CD4-positive, alpha-beta memory T cell (primary cell): Measurements from ENCODE around the gene RPS17. TPM values are rescaled to one million over a fixed set of nuclear protein-coding genes. Genes with fewer than 3 reads are reported as not detected.
"Not testable (repeated sequence)": the region's sequence is repeated elsewhere in the genome, so short reads cannot be mapped to it uniquely, and the experiment has no call there.

ENCODE experiments used
- CTCF ChIA-PET: fragments of 350-600 bp; sonication (Branson Sonifier 250); formaldehyde crosslinking; loops from one replicate; lab custom pipeline; 2021; ENCODE audit warnings: inconsistent platforms; ENCODE audit not compliant: partially characterized antibody; lab: Charles Lee
- POLR2A ChIA-PET: fragments of 350-600 bp; sonication (Branson Sonifier 250); formaldehyde crosslinking; loops from one replicate; lab custom pipeline; 2021; ENCODE audit not compliant: partially characterized antibody; lab: Charles Lee
- DNase-seq, 5 donors: peaks; one replicate each; pipeline versions ENCODE4 v3.0.0 to v3.0.0-alpha.2; 2020 to 2022; ENCODE audit warnings: mixed read lengths in 1 of 5
- H3K27ac ChIP-seq: one replicate; pipeline ENCODE4 v1.7.0; 2013; ENCODE audit warnings: low read depth, low read length
- H3K27me3 ChIP-seq: 2 replicates; pipeline ENCODE4 v1.7.0; 2013; ENCODE audit warnings: mild to moderate bottlenecking, low read length, moderate library complexity; ENCODE audit not compliant: insufficient read depth
- H3K36me3 ChIP-seq: 2 replicates; pipeline ENCODE4 v1.7.0; 2013; ENCODE audit warnings: mild to moderate bottlenecking, low read length, moderate library complexity; ENCODE audit not compliant: insufficient read depth
- H3K4me1 ChIP-seq: 2 replicates; pipeline ENCODE4 v1.7.0; 2013; ENCODE audit warnings: mild to moderate bottlenecking, low read length, moderate library complexity; ENCODE audit not compliant: insufficient read depth
- H3K4me3 ChIP-seq, 2 donors: one replicate each; pipeline ENCODE4 v1.7.0; 2013; ENCODE audit warnings: low read length in 2 of 2, mild to moderate bottlenecking in 1 of 2
- H3K9me3 ChIP-seq, 2 donors: one replicate each; pipeline ENCODE4 v1.7.0; 2013; ENCODE audit warnings: low read length in 2 of 2, control low read depth in 1 of 2; ENCODE audit not compliant: control insufficient read depth in 1 of 2
- H3K27ac Mint-ChIP-seq, 7 donors: one replicate each; pipeline ENCODE4 v1.8.0; 2020 to 2021; ENCODE audit warnings: mixed read lengths in 7 of 7, mild to moderate bottlenecking in 6 of 7, inconsistent platforms in 3 of 7, moderate library complexity in 3 of 7
- H3K27me3 Mint-ChIP-seq, 2 donors: one replicate each; pipeline ENCODE4 v1.8.0; 2020 to 2021; ENCODE audit warnings: mixed read lengths in 2 of 2
- H3K36me3 Mint-ChIP-seq, 2 donors: one replicate each; pipeline ENCODE4 v1.8.0; 2020 to 2021; ENCODE audit warnings: mixed read lengths in 2 of 2, inconsistent platforms in 1 of 2, mild to moderate bottlenecking in 1 of 2
- H3K4me1 Mint-ChIP-seq, 4 donors: one replicate each; pipeline ENCODE4 v1.8.0; 2020 to 2021; ENCODE audit warnings: mixed read lengths in 4 of 4, mild to moderate bottlenecking in 1 of 4
- H3K4me3 Mint-ChIP-seq, 8 donors: one replicate each; pipeline ENCODE4 v1.8.0; 2020 to 2021; ENCODE audit warnings: mixed read lengths in 8 of 8, mild to moderate bottlenecking in 7 of 8, moderate library complexity in 6 of 8, inconsistent platforms in 3 of 8
- H3K9me3 Mint-ChIP-seq, 8 donors: one replicate each; pipeline ENCODE4 v1.8.0; 2020 to 2021; ENCODE audit warnings: mixed read lengths in 8 of 8, mild to moderate bottlenecking in 5 of 8, inconsistent platforms in 3 of 8, moderate library complexity in 1 of 8
- intact Hi-C: fragments of 100-400 bp; cut with micrococcal nuclease; formaldehyde crosslinking; loops from one replicate; pipeline ENCODE4 v1.15.1; 2023
- polyA plus RNA-seq, 2 donors: library from polyadenylated mRNA; unstranded; fragments of 300-500 nt; fragmentation: Illumina TruSeq; gene quantifications; one replicate each; pipeline ENCODE4 v1.2.3, GENCODE V29; 2021
- total RNA-seq, 2 experiments: library from RNA; stranded (reverse); gene quantifications; one replicate each; pipeline ENCODE4 v1.2.3, GENCODE V29; 2021

The RPS17 gene
- total and polyA plus RNA-seq, 4 experiments from 2014 or later: 1,310 to 2,106 (median 1,705) TPM

- no peaks in the 10 kb centered on the region for H3K27me3 Mint-ChIP-seq
- peak overlapping the region; percentile 83 for H3K27ac ChIP-seq
- ChIA-PET CTCF (interaction anchor here (1.0 to 5.0 kb wide), 7 partner anchors 8 to 478 kb away, joined by 3 to 54 read pairs (median 5); partner anchors contain the start of gene RAMAC), POLR2A (interaction anchor here (0.9 to 4.0 kb wide), 14 partner anchors 8 to 529 kb away, joined by 3 to 42 read pairs (median 6); partner anchors contain the start of genes BTBD1, C15orf40, RAMAC and WHAMM)
- no peaks in the 10 kb centered on the region for H3K27me3 ChIP-seq
- DNase-seq: no peak
- H3K4me1 Mint-ChIP-seq: peaks cover 12 to 39% (median 25%) of the 10 kb centered on the region in 4 donors
- H3K4me3 Mint-ChIP-seq: peak overlapping the region; percentile 94 to 99 (median 97)
- H3K36me3 Mint-ChIP-seq: peaks cover 44 to 63% of the 10 kb centered on the region in 2 donors
- H3K9me3 ChIP-seq: no peaks in the 10 kb centered on the region
- no peaks in the 10 kb centered on the region for H3K9me3 Mint-ChIP-seq
- H3K36me3 ChIP-seq: peaks cover 34% of the 10 kb centered on the region
- H3K27ac Mint-ChIP-seq: peak overlapping the region; percentile 92 to 98 (median 96)
- peaks cover 26% of the 10 kb centered on the region for H3K4me1 ChIP-seq
- H3K4me3 ChIP-seq: peak overlapping the region; percentile 73 to 91
- intact Hi-C loops: no loop called here
Measured at GRCh38 chr15:82538961-82539690, 1.1 kb downstream of the RPS17 start.

- peaks cover 12 to 39% (median 24%) of the 10 kb centered on the region in 4 donors for H3K4me1 Mint-ChIP-seq
- ChIA-PET CTCF (interaction anchor here (1.5 to 3.3 kb wide), 2 partner anchors 9 to 463 kb away, joined by 4 to 11 read pairs; no protein-coding TSS in a partner anchor), POLR2A (no interaction called here)
- no peak overlapping the region for H3K4me3 ChIP-seq
- no peaks in the 10 kb centered on the region for H3K9me3 ChIP-seq
- DNase-seq: no peak
- H3K36me3 ChIP-seq: peaks cover 34% of the 10 kb centered on the region
- peak overlapping the region in 6 of 8 donors; percentile 36 to 68 (median 63) for H3K4me3 Mint-ChIP-seq
- H3K36me3 Mint-ChIP-seq: peaks cover 48 to 75% of the 10 kb centered on the region in 2 donors
- intact Hi-C loops: no loop called here
- H3K27me3 ChIP-seq: no peaks in the 10 kb centered on the region
- peaks cover 26% of the 10 kb centered on the region for H3K4me1 ChIP-seq
- peak overlapping the region in 5 of 7 donors; percentile 63 to 98 (median 75) for H3K27ac Mint-ChIP-seq
- H3K27me3 Mint-ChIP-seq: no peaks in the 10 kb centered on the region
- H3K9me3 Mint-ChIP-seq: no peaks in the 10 kb centered on the region
- H3K27ac ChIP-seq: peak overlapping the region; percentile 83
Measured at GRCh38 chr15:82537351-82537908, 2.8 kb downstream of the RPS17 start.

- POLR2A ChIA-PET: no interaction called here
- Mint-ChIP-seq H3K27ac (peak overlapping the region in 5 of 7 donors; percentile 2 to 98 (median 73)), H3K36me3 (peaks cover 48 to 78% of the 10 kb centered on the region in 2 donors), H3K4me1 (peaks cover 12 to 39% (median 24%) of the 10 kb centered on the region in 4 donors), H3K4me3 (peak overlapping the region in 3 of 8 donors; percentile 25 to 68 (median 62)), H3K27me3 (no peaks in the 10 kb centered on the region), H3K9me3 (no peaks in the 10 kb centered on the region)
- no peaks in the 10 kb centered on the region for H3K9me3 ChIP-seq
- no peak for DNase-seq
- H3K4me1 ChIP-seq: peaks cover 26% of the 10 kb centered on the region
- H3K27ac ChIP-seq: no peak overlapping the region
- intact Hi-C loops: no loop called here
- no peaks in the 10 kb centered on the region for H3K27me3 ChIP-seq
- no peak overlapping the region for H3K4me3 ChIP-seq
- H3K36me3 ChIP-seq: peaks cover 34% of the 10 kb centered on the region
- CTCF ChIA-PET: interaction anchor here (1.5 to 3.3 kb wide), 2 partner anchors 8 to 463 kb away, joined by 4 to 11 read pairs; no protein-coding TSS in a partner anchor
Measured at GRCh38 chr15:82536409-82537350, 3.6 kb downstream of the RPS17 start.

GRCh38 chr15:82535566-82536408, 4.5 kb downstream of the RPS17 start:
- H3K4me1 Mint-ChIP-seq: peaks cover 13 to 37% (median 20%) of the 10 kb centered on the region in 4 donors

GRCh38 chr15:82535151-82535550, 5.1 kb downstream of the RPS17 start:
- intact Hi-C loops: not testable (repeated sequence)

More at GRCh38 chr15:82535566-82536408, 4.5 kb downstream of the RPS17 start:
- Mint-ChIP-seq H3K9me3 (no peaks in the 10 kb centered on the region), H3K27me3 (no peaks in the 10 kb centered on the region), H3K4me3 (no peak overlapping the region), H3K36me3 (peaks cover 48 to 78% of the 10 kb centered on the region in 2 donors), H3K27ac (peak overlapping the region in 2 of 7 donors; percentile 2 to 98)
- Histone ChIP-seq H3K4me1 (peaks cover 19% of the 10 kb centered on the region), H3K9me3 (no peaks in the 10 kb centered on the region), H3K4me3 (no peak overlapping the region), H3K36me3 (peaks cover 34% of the 10 kb centered on the region), H3K27ac (no peak overlapping the region), H3K27me3 (no peaks in the 10 kb centered on the region)
- intact Hi-C loops: no loop called here
- CTCF ChIA-PET: interaction anchor here (3.3 kb wide), 1 partner anchor 464 kb away, joined by 11 read pairs; no protein-coding TSS in a partner anchor
- POLR2A ChIA-PET: no interaction called here
- no peak for DNase-seq

GRCh38 chr15:82534457-82534861, 5.8 kb downstream of the RPS17 start:
- H3K9me3 ChIP-seq, intact Hi-C loops, H3K4me3 Mint-ChIP-seq, DNase-seq, H3K27me3 Mint-ChIP-seq, H3K4me3 ChIP-seq, H3K9me3 Mint-ChIP-seq, H3K27ac Mint-ChIP-seq, POLR2A ChIA-PET, CTCF ChIA-PET, H3K27me3 ChIP-seq, H3K27ac ChIP-seq: not testable (repeated sequence)
- peaks cover 16 to 29% (median 21%) of the 10 kb centered on the region in 4 donors for H3K4me1 Mint-ChIP-seq
- Histone ChIP-seq H3K4me1 (peaks cover 18% of the 10 kb centered on the region), H3K36me3 (peaks cover 34% of the 10 kb centered on the region)
- peaks cover 48 to 67% of the 10 kb centered on the region in 2 donors for H3K36me3 Mint-ChIP-seq

More at GRCh38 chr15:82535151-82535550, 5.1 kb downstream of the RPS17 start:
- Histone ChIP-seq H3K4me1 (peaks cover 19% of the 10 kb centered on the region), H3K36me3 (peaks cover 34% of the 10 kb centered on the region)
- H3K27me3 ChIP-seq, H3K27ac Mint-ChIP-seq, H3K9me3 Mint-ChIP-seq, H3K4me3 ChIP-seq, H3K9me3 ChIP-seq, H3K4me3 Mint-ChIP-seq, H3K27me3 Mint-ChIP-seq, H3K27ac ChIP-seq, DNase-seq, POLR2A ChIA-PET: not testable (repeated sequence)
- peaks cover 16 to 36% (median 21%) of the 10 kb centered on the region in 4 donors for H3K4me1 Mint-ChIP-seq
- CTCF ChIA-PET: interaction anchor here (3.3 kb wide), 1 partner anchor 465 kb away, joined by 11 read pairs; no protein-coding TSS in a partner anchor
- H3K36me3 Mint-ChIP-seq: peaks cover 48 to 74% of the 10 kb centered on the region in 2 donors
